Adrenal gland (tissue), 5 donors: ENCODE data around the gene WDR35.

Experiments
- CTCF ChIP-seq, 6 experiments: fragments of 450-650 bp in 4 of 6; fragments of 200-600 bp in 2 of 6; sonication (generic) in 1 of 6; IDR thresholded peaks; 1 replicate in 5 of 6; 2 replicates in 1 of 6; pipeline versions ENCODE4 v1.5.1 to v1.8.0; 2016 to 2021; ENCODE audit warnings: antibody characterized with exemption in 6 of 6, mild to moderate bottlenecking in 2 of 6, moderate library complexity in 1 of 6
- POLR2A ChIP-seq, 2 donors: fragments of 450-650 bp; IDR thresholded peaks; one replicate each; pipeline ENCODE4 v1.6.1; 2017; ENCODE audit warnings: antibody characterized with exemption in 2 of 2, mild to moderate bottlenecking in 2 of 2, moderate library complexity in 1 of 2
- donor health status: DM: no; HTN: no; CAD: no.

GRCh38 chr2:19982268-19982667, 7.6 kb downstream of the WDR35 start:
- TF ChIP-seq POLR2A (IDR thresholded peaks at IDR 0.05) (no peak), CTCF (IDR thresholded peaks at IDR 0.05) (no peak)
